Measurements from ENCODE around the gene NAT16. TPM values are rescaled to one million over a fixed set of nuclear protein-coding genes. Genes with fewer than 3 reads are reported as not detected.

NAT16 gene
- total and polyA plus RNA-seq, 10 of the 15 experiments (the other 5 are each of a cell fraction or from before 2014, with no cell fraction given), result not detected

- TF ChIP-seq SMAD1 (IDR thresholded peaks at IDR 0.05; ENCODE audit: low read depth, partially characterized antibody), result no peak
Measured at GRCh38 chr7:101202603-101202918, 22.5 kb upstream of the NAT16 start (continued).

- Histone ChIP-seq H3K36me3 (ENCODE audit: control insufficient read depth in 2 of 2, insufficient read depth in 2 of 2, low read length in 1 of 2) (no peaks in the 10 kb centered on the region), H3K4me1 (ENCODE audit: control insufficient read depth, insufficient read depth, low read length) (no peaks in the 10 kb centered on the region; the same call in 1 of the 2 replicates), H3K79me2 (ENCODE audit: control insufficient read depth, insufficient read depth, low read length) (no peaks in the 10 kb centered on the region), H4K20me1 (ENCODE audit: control insufficient read depth, insufficient read depth) (no peaks in the 10 kb centered on the region), H2AFZ (ENCODE audit: control insufficient read depth, low read depth, low read length) (no peak overlapping the region), H3K9me3 (replicated peaks; ENCODE audit: control insufficient read depth, insufficient read depth, low read length) (no peaks in the 10 kb centered on the region), H3K27me3 (replicated peaks in 1 of 2; ENCODE audit: control insufficient read depth in 2 of 2, insufficient read depth in 2 of 2, low read length in 1 of 2) (peaks cover 0 to 9% of the 10 kb centered on the region in 2 experiments; a peak in 2 of 4 replicates), H3K27ac (ENCODE audit: control insufficient read depth, insufficient read depth) (no peak overlapping the region), H3K4me2 (ENCODE audit: control insufficient read depth, insufficient read depth) (no peak overlapping the region), H3K9ac (ENCODE audit: control insufficient read depth, insufficient read depth, low read length) (no peak overlapping the region), H3K4me3 (no peak overlapping the region)
- DNase-seq (ENCODE audit: low read depth, low spot score) (no peak), ATAC-seq (peak; percentile 59; the same call in 2 of the 3 replicates), FAIRE-seq (no peak)
- in situ Hi-C loops (cut with MboI), result no loop called here
- RAD21 ChIA-PET (ENCODE audit: unreplicated experiment), result interaction anchor here (1.9 kb wide), 1 partner anchor 81 kb away, joined by 5 read pairs; no protein-coding TSS in a partner anchor
- SMC1A ChIA-PET (ENCODE audit: uncharacterized antibody, unreplicated experiment), result interaction anchor here (0.6 kb wide), 1 partner anchor 27 kb away, joined by 3 read pairs; no protein-coding TSS in a partner anchor
- POLR2A ChIA-PET, result no interaction called here
- intact Hi-C loops (cut with micrococcal nuclease; ENCODE audit: unreplicated experiment), result no loop called here
- CTCF ChIA-PET, result interaction anchor here (4.1 kb wide), 1 partner anchor 10 kb away, joined by 18 read pairs; no protein-coding TSS in a partner anchor
- 36% methylated on average over 65 of the region's 75 CpGs for WGBS (ENCODE audit: insufficient coverage, insufficient replicate concordance, low lambda C conversion rate, missing lambda C conversion rate)
- TF ChIP-seq SPI1 (IDR thresholded peaks at IDR 0.05; ENCODE audit: borderline replicate concordance, insufficient read depth, low read depth, low read length) (peak; percentile 23; the same call in 1 of the 2 replicates), CEBPZ (IDR thresholded peaks at IDR 0.05; ENCODE audit: low read depth, low read length) (no peak)
- BruUV-seq (replicated peaks), result no TSS peak
Measured at GRCh38 chr7:101201695-101202602, 21.9 kb upstream of the NAT16 start.

Data from GM12878 (cell line).